HG02610 (cell line): ENCODE results near the gene LIPT2.

Source experiments
- ATAC-seq: cut with Tn5 transposase; IDR thresholded peaks from one replicate; pipeline ENCODE4 v1.9.1; 2021; ENCODE audit warnings: mild to moderate bottlenecking, moderate library complexity; ENCODE audit not compliant: unreplicated experiment

The LIPT2 gene

GRCh38 chr11:74504100-74504691 is 10.7 kb upstream of the LIPT2 start:
- ATAC-seq: no peak

DNA sequence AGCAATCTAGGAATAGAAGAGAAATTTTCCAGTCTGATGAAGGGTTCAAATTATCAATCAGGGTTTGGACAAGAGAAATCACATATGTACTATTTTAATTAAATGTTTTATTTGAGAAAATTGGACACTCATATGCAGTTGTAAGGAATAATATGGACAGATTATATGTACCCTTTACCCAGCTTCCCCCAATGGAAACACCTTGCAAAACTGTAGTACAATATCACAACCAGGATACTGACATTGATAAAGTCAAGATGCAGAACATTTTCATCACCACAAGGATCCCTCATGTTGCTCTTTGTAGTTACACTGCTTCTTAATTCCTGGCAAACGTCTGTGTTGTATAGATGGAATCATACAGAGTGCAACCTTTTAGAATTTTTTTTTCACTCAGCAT is 1.4 kb upstream of the LIPT2 start:
- no peak for ATAC-seq

DNA sequence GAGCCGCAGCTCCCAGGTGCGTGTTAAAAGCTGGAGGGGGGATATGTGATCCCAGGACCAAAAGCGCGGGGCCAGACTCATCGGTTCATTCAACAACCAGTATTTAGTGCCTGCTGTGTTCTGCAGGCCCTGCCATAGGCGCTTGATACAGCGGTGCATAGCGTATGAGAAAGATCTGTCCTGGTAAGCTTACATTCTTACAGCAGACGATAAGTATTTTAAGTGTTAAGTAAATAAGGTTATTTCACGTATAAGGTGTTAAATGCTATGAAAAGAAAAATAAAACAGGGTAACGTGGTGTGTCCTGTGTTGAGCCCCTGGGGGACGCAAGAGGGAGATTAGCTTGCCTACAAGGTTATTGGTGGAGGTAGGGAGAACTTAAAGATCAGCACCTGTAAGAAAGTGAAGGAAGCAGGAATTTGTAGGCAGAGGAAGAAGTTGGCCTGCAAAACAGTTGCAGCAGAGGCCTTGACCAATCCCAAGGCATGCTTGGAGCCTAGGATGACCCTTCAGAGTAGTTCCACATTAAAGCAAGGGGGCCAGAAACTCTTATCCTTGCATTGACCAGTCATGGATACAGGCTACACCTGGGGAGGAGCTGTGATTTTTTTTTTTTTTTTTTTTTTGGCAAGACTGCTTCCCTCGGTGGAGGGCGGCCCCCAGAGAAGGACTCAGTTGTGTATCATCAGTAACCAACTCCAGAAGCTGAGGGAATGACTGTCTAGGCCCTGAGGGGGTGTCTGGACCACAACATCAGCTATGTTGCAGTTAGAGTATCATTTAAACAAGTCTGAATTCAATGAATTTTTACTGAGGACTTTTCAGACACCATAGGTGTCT is 487 bp upstream of the LIPT2 start:
- no peak for ATAC-seq

GRCh38 chr11:74492084-74492483 is 1.4 kb downstream of the LIPT2 start:
- ATAC-seq: no peak

- ATAC-seq: no peak
These were observed 2.6 kb downstream of the LIPT2 start for GRCh38 chr11:74490941-74491340.

DNA sequence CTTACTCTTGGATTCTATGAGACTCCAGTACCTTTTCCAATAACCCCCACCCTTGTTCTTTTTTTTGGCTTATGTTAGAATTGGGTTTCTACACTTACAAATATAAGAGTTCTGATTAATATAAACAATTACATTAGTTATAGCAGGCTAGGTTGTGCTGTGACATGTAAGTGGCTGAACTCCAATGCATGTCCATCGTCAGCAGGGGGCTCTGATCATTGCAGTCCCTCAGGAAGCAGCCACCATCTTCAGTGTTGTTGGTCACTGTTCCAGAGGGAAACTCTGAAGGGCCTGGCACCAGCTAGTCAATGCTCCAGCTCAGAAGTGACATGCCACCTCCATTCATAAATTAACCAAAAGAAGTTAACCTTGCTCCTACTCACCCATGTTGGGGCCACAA is 5.6 kb downstream of the LIPT2 start:
- ATAC-seq: no peak

GRCh38 chr11:74485868-74486267 is 7.7 kb downstream of the LIPT2 start:
- ATAC-seq: no peak

- no peak for ATAC-seq
These were observed 12.7 kb downstream of the LIPT2 start for GRCh38 chr11:74480688-74481417.

DNA sequence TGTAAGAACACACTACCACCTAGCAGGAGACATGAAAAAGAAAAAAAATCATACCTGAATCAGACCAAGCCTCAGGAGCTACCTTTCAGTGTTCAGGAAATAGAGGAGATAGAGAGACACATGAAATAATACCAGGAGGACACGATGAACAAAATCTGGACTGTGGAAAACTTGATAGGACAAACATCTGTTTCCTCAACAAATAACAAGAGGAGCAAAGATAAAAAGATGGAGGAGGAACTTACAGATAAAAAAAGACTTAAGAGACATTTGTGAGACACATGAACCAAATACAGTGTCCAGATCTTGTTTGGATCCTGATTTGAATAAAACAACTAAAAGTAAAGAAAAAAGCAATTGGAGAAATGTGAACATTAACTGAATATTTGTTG is 13.8 kb downstream of the LIPT2 start:
- ATAC-seq: no peak

DNA sequence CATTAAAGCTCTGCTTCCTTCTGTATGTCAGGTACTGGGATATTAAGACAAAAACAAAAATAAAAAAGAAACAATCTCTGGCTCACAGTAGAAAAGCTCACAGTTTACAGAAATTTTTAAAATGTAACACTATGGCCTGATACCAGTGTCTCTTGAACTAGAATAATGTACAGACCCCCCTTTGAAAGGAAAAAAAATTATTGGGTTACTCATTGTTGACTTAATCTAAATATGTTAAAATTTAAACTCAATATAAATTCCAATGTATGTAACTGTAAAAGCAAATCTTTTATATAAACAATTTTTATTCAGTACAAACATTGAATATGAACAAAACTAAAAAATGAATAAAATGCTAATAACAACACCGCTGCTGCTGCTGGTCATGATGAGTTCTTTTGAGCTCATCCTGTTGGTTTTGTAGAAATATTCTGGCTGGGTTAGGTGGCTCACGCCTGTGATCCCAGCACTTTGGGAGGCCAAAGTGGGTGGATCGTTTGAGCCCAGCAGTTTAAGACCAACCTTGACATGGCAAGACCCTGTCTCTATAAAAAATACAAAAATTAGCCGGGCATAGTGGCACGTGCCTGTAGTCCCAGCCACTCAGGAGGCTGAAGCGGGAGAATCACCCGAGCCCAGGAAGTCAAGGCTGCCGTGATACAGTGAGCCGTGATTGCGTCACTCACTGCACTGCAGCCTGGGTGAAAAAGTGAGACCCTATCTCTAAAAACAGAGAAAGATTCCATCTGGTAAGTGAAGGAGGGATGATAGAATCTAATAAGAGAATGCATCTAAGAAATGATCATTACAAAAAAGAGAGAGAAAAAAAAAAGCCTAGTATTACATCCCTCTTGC is 14.4 kb downstream of the LIPT2 start:
- ATAC-seq: no peak

GRCh38 chr11:74476536-74476935 is 17.0 kb downstream of the LIPT2 start:
- no peak for ATAC-seq

DNA sequence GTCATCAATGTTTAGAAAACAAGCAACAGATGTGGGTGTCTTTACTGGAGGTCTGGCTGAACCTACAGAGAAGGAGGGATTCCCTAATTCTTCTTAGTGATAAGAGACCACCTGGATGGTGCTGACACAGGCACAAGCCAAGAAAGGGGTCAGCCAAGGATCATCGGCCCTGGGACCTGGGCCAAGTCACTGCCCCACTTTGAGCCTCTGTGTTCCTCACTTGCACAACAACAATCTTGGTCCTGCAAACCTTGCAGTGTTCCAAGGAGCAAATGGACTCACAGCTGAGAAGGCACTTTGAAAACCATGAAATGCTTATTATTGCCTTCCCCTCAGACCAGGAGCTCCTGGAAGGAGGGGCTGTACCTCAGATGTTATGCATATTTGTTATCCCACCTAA is 19.2 kb downstream of the LIPT2 start:
- no peak for ATAC-seq

GRCh38 chr11:74473382-74474173 is 19.9 kb downstream of the LIPT2 start:
- ATAC-seq: no peak

- no peak for ATAC-seq
These were observed 21.7 kb downstream of the LIPT2 start for GRCh38 chr11:74471668-74472429.

- no peak for ATAC-seq
These were observed 22.5 kb downstream of the LIPT2 start for GRCh38 chr11:74471037-74471436.

DNA sequence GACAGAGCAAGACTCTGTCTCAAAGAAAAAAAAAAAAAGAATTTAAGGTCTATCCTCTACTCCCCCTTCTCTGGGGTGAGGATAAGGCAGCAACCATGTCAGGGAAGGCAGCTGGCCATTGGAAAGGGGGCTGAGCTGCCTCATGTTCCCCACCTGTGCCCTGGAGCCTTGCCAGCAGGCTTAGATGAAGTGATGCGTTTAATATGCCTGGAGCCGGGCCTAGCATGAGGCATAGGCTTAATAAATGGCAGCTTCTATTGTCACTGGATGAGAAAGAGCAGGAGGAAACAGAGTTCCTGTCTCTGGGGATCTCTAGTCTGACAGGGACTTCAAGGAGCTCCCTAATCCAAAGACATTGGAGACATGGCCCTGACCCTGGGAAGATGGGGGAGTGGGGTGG is 23.0 kb downstream of the LIPT2 start:
- ATAC-seq: no peak

- no peak for ATAC-seq
These were observed 24.6 kb downstream of the LIPT2 start for GRCh38 chr11:74468936-74469335.

DNA sequence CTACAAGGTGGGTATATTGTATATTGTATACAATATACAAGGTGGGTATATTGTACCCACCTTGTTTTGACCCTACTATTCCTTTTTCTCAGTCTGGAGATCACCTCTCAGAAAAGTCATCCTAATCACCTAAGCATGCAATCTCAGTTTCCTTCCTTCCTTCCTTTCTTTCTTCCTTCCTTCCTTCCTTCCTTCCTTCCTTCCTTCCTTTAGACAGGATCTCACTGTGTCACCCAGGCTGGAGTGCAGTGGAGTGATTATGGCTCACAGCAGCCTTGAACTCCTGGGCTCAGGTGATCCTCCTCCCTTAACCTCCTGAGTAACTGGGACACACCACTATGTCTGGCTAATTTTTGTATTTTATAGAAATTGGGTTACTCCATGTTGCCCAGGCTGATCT is 25.0 kb downstream of the LIPT2 start:
- no peak for ATAC-seq

- ATAC-seq: no peak
These were observed 25.5 kb downstream of the LIPT2 start for GRCh38 chr11:74468058-74468457.
